Subcutaneous adipose tissue (tissue), 4 donors: ENCODE data around the gene AGMO. TPM values are rescaled to one million over a fixed set of nuclear protein-coding genes. Genes with fewer than 3 reads are reported as not detected.

Source experiments
- total RNA-seq, 4 donors: library from RNA; depleted of rRNA; stranded (reverse); fragments of >200 nt; gene quantifications; one replicate each; pipeline ENCODE4 v1.1.0, GENCODE V29; 2016
- TF ChIP-seq, protein P1 (sequence below): fragments of 450-650 bp; IDR thresholded peaks from one replicate; pipeline ENCODE4 v1.5.1; 2016; ENCODE audit warnings: low read depth, mild to moderate bottlenecking, control low read depth, antibody characterized with exemption, moderate library complexity

The AGMO gene
- total RNA-seq, 4 donors from 2014 or later, result 2.4 to 28.6 (median 10.2) TPM

DNA sequence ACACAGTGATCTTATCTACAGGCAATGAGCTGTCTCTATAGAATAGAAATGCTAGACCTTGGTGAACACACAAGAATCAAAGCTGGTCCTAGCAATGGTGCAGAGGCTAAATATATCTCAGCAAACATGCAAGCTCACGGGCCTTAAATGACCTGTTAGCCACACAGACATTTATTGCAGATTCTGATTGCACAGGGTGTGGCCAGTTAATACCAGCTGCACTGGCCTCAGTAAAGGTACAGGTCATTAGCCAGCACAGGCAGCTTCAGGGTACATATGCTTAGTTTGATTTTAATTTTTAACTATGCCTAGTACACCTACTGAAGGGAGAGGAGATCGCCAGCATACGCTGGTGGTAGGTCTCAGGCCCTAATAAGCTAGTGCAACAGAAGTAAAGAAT, 393.9 kb downstream of the AGMO start:
- TF ChIP-seq, protein P1, sequence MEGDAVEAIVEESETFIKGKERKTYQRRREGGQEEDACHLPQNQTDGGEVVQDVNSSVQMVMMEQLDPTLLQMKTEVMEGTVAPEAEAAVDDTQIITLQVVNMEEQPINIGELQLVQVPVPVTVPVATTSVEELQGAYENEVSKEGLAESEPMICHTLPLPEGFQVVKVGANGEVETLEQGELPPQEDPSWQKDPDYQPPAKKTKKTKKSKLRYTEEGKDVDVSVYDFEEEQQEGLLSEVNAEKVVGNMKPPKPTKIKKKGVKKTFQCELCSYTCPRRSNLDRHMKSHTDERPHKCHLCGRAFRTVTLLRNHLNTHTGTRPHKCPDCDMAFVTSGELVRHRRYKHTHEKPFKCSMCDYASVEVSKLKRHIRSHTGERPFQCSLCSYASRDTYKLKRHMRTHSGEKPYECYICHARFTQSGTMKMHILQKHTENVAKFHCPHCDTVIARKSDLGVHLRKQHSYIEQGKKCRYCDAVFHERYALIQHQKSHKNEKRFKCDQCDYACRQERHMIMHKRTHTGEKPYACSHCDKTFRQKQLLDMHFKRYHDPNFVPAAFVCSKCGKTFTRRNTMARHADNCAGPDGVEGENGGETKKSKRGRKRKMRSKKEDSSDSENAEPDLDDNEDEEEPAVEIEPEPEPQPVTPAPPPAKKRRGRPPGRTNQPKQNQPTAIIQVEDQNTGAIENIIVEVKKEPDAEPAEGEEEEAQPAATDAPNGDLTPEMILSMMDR, result no peak

GRCh38 chr7:15166620-15167019, 395.2 kb downstream of the AGMO start:
- TF ChIP-seq, protein P1, result no peak

DNA sequence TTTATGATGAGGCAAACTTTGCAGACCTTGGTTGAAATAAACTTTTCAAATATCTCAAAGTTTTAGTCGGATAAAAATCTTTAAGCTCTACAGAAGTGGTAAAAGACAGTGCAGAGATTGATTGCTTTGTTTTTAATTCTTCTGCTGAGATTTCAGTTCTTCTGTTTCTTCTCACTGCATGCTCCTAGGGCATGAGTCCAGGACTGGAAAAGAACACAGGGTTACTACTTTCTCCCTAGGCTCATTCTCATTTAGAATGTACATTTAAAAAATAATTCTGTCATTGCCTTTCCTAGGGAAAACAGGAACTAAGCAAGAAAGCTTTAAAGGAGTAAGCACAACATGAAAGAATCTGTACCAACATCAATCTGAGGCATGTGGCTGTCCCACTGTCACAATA, 402.6 kb downstream of the AGMO start:
- TF ChIP-seq, protein P1, result no peak

GRCh38 chr7:15158141-15158810, 403.5 kb downstream of the AGMO start:
- TF ChIP-seq, protein P1, result no peak

Other genes with a start within 250 kb of the AGMO start
- gene MEOX2, start 124.7 kb upstream of the AGMO start, total RNA-seq, result 10 to 100 TPM; 10.7 to 38.6 (median 23.1) TPM